Tibial nerve (tissue), 4 donors: ENCODE results near the gene CRELD1. TPM values are rescaled to one million over a fixed set of nuclear protein-coding genes. Genes with fewer than 3 reads are reported as not detected.
"Not testable (repeated sequence)": the region's sequence is repeated elsewhere in the genome, so short reads cannot be mapped to it uniquely, and the experiment has no call there.

Experiments used
- DNase-seq, 2 donors: peaks; one replicate each; pipeline ENCODE4 v3.0.0-alpha.2; 2019; ENCODE audit warnings: low spot score in 2 of 2
- H3K27ac ChIP-seq, 4 donors: fragments of 200-600 bp; sonication (generic) in 3 of 4; one replicate each; pipeline ENCODE4 v1.5.1; 2017 to 2019; ENCODE audit warnings: mild to moderate bottlenecking in 1 of 4
- H3K27me3 ChIP-seq, 2 donors: fragments of 200-600 bp; sonication (generic) in 1 of 2; one replicate each; pipeline versions ENCODE4 v1.5.1 to v1.6.0; 2017 to 2019
- H3K36me3 ChIP-seq, 3 donors: fragments of 200-600 bp; sonication (generic); one replicate each; pipeline ENCODE4 v1.5.1; 2018 to 2019
- H3K4me1 ChIP-seq, 4 donors: fragments of 200-600 bp; sonication (generic) in 3 of 4; one replicate each; pipeline ENCODE4 v1.5.1; 2017 to 2019
- H3K4me3 ChIP-seq, 4 donors: fragments of 200-600 bp; sonication (generic) in 3 of 4; one replicate each; pipeline ENCODE4 v1.5.1; 2017 to 2019; ENCODE audit warnings: mild to moderate bottlenecking in 1 of 4, moderate library complexity in 1 of 4
- H3K9me3 ChIP-seq, 4 donors: fragments of 200-600 bp; sonication (generic) in 3 of 4; one replicate each; pipeline ENCODE4 v1.5.1; 2017 to 2019
- EP300 ChIP-seq, 2 donors: sonication (generic); formaldehyde crosslinking; IDR thresholded peaks; one replicate each; pipeline ENCODE4 v1.6.1; 2017; ENCODE audit warnings: antibody characterized with exemption in 2 of 2, mild to moderate bottlenecking in 1 of 2
- POLR2A ChIP-seq, 2 donors: fragments of 450-650 bp; IDR thresholded peaks; one replicate each; pipeline ENCODE4 v1.6.1; 2017; ENCODE audit warnings: antibody characterized with exemption in 2 of 2, mild to moderate bottlenecking in 2 of 2, moderate library complexity in 2 of 2
- WGBS, 2 donors: methylation state at CpG; one replicate each; pipeline ENCODE4 v1.1.5; 2018; 5-methylcytosine and 5-hydroxymethylcytosine counted together
- total RNA-seq, 4 donors: library from RNA; depleted of rRNA; stranded (reverse); fragments of >200 nt; gene quantifications; one replicate each; pipeline ENCODE4 v1.1.0, GENCODE V29; 2016
- TF ChIP-seq, protein P1 (sequence below), 5 experiments: fragments of 200-600 bp in 3 of 5; fragments of 450-650 bp in 2 of 5; sonication (generic) in 3 of 5; IDR thresholded peaks; one replicate each; pipeline ENCODE4 v1.5.1; 2016 to 2019; ENCODE audit warnings: antibody characterized with exemption in 5 of 5, mild to moderate bottlenecking in 3 of 5, moderate library complexity in 2 of 5

CRELD1 gene
- total RNA-seq, 4 donors from 2014 or later = 18.2 to 54.9 (median 27.5) TPM

GRCh38 chr3:9935966-9936510 lies 2.4 kb downstream of the CRELD1 start:
- Histone ChIP-seq H3K9me3 (no peaks in the 10 kb centered on the region), H3K27ac (no peak overlapping the region), H3K4me1 (peaks cover 5 to 39% (median 18%) of the 10 kb centered on the region in 4 donors), H3K36me3 (peaks cover 0 to 37% (median 0%) of the 10 kb centered on the region in 3 donors), H3K4me3 (no peak overlapping the region), H3K27me3 (no peaks in the 10 kb centered on the region)
- no peak for TF ChIP-seq POLR2A (IDR thresholded peaks at IDR 0.05)
- TF ChIP-seq EP300 (IDR thresholded peaks at IDR 0.05) = no peak
- TF ChIP-seq, protein P1, sequence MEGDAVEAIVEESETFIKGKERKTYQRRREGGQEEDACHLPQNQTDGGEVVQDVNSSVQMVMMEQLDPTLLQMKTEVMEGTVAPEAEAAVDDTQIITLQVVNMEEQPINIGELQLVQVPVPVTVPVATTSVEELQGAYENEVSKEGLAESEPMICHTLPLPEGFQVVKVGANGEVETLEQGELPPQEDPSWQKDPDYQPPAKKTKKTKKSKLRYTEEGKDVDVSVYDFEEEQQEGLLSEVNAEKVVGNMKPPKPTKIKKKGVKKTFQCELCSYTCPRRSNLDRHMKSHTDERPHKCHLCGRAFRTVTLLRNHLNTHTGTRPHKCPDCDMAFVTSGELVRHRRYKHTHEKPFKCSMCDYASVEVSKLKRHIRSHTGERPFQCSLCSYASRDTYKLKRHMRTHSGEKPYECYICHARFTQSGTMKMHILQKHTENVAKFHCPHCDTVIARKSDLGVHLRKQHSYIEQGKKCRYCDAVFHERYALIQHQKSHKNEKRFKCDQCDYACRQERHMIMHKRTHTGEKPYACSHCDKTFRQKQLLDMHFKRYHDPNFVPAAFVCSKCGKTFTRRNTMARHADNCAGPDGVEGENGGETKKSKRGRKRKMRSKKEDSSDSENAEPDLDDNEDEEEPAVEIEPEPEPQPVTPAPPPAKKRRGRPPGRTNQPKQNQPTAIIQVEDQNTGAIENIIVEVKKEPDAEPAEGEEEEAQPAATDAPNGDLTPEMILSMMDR (IDR thresholded peaks at IDR 0.05) = no peak
- DNase-seq = no peak
- WGBS, 2 donors = 78 to 81% methylated on average over 5 of the region's 5 CpGs

- WGBS, 2 donors = 92 to 94% methylated on average over 13 of the region's 13 CpGs
- H3K36me3 ChIP-seq = peaks cover 0 to 49% (median 0%) of the 10 kb centered on the region in 3 donors
- H3K4me3 ChIP-seq = no peak overlapping the region
- H3K27ac ChIP-seq = no peak overlapping the region
- DNase-seq = no peak
- H3K4me1 ChIP-seq = peaks cover 5 to 30% (median 15%) of the 10 kb centered on the region in 4 donors
- TF ChIP-seq, protein P1 (IDR thresholded peaks at IDR 0.05) = no peak
- TF ChIP-seq EP300 (IDR thresholded peaks at IDR 0.05) (no peak), POLR2A (IDR thresholded peaks at IDR 0.05) (no peak)
- H3K9me3 ChIP-seq = no peaks in the 10 kb centered on the region
- no peaks in the 10 kb centered on the region for H3K27me3 ChIP-seq
Measured at GRCh38 chr3:9937486-9938238, 4.0 kb downstream of the CRELD1 start.

- peaks cover 5 to 23% (median 15%) of the 10 kb centered on the region in 4 donors for H3K4me1 ChIP-seq
- TF ChIP-seq EP300 (IDR thresholded peaks at IDR 0.05) (no peak), POLR2A (IDR thresholded peaks at IDR 0.05) (no peak)
- TF ChIP-seq, protein P1 (IDR thresholded peaks at IDR 0.05) = no peak
- no peaks in the 10 kb centered on the region for H3K9me3 ChIP-seq
- no peak overlapping the region for H3K27ac ChIP-seq
- H3K27me3 ChIP-seq = no peaks in the 10 kb centered on the region
- H3K36me3 ChIP-seq = peaks cover 0 to 62% (median 0%) of the 10 kb centered on the region in 3 donors
- DNase-seq = no peak
- 85 to 94% methylated on average over 2 of the region's 2 CpGs for WGBS, 2 donors
- H3K4me3 ChIP-seq = no peak overlapping the region
Measured at GRCh38 chr3:9938966-9939365, 5.3 kb downstream of the CRELD1 start.

GRCh38 chr3:9939906-9940305 lies 6.3 kb downstream of the CRELD1 start:
- WGBS, 2 donors = 88 to 94% methylated on average over 18 to 26 of the region's 32 CpGs
- peaks cover under 1 to 14% (median 9%) of the 10 kb centered on the region in 4 donors for H3K4me1 ChIP-seq
- peaks cover 0 to 71% (median 0%) of the 10 kb centered on the region in 3 donors for H3K36me3 ChIP-seq
- H3K4me3 ChIP-seq, H3K27ac ChIP-seq, H3K9me3 ChIP-seq, DNase-seq, H3K27me3 ChIP-seq: not testable (repeated sequence)

- H3K36me3 ChIP-seq = peaks cover 0 to 64% (median 0%) of the 10 kb centered on the region in 3 donors
- TF ChIP-seq POLR2A (IDR thresholded peaks at IDR 0.05) (no peak), EP300 (IDR thresholded peaks at IDR 0.05) (no peak)
- TF ChIP-seq, protein P1 (IDR thresholded peaks at IDR 0.05) = no peak
- no peak overlapping the region for H3K27ac ChIP-seq
- peaks cover 0 to 14% (median 3%) of the 10 kb centered on the region in 4 donors for H3K4me1 ChIP-seq
- no peak overlapping the region for H3K4me3 ChIP-seq
- no peak for DNase-seq
- no peaks in the 10 kb centered on the region for H3K9me3 ChIP-seq
- no peaks in the 10 kb centered on the region for H3K27me3 ChIP-seq
- WGBS, 2 donors = 91 to 92% methylated on average over 7 to 10 of the region's 10 CpGs
Measured at GRCh38 chr3:9940746-9941145, 7.1 kb downstream of the CRELD1 start.
